GM19397 (cell line): Measurements from ENCODE around the gene EME2.
"Not testable (repeated sequence)": the region's sequence is repeated elsewhere in the genome, so short reads cannot be mapped to it uniquely, and the experiment has no call there.

ENCODE experiments used
- ATAC-seq: cut with Tn5 transposase; IDR thresholded peaks from one replicate; pipeline ENCODE4 v1.9.1; 2021; ENCODE audit warnings: mild to moderate bottlenecking, moderate library complexity; ENCODE audit not compliant: unreplicated experiment

EME2 gene

DNA sequence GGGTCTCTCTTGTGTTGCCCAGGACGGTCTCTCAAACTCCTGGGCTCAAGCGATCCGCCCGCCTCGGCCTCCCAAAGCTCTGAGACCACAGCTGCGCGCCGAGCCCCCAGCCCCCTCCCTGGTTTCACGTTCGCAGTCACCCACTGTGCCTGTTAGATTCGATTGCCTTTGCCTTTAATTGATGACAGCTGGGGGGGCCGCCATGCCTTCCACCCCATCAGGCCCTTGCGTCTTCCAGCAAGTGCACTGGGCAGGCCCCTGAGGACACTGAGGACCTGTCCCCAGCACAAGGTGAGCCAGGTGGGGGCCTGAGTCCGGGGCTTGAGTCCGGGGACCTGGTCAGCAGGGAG lies 17.6 kb downstream of the EME2 start:
- ATAC-seq = no peak

DNA sequence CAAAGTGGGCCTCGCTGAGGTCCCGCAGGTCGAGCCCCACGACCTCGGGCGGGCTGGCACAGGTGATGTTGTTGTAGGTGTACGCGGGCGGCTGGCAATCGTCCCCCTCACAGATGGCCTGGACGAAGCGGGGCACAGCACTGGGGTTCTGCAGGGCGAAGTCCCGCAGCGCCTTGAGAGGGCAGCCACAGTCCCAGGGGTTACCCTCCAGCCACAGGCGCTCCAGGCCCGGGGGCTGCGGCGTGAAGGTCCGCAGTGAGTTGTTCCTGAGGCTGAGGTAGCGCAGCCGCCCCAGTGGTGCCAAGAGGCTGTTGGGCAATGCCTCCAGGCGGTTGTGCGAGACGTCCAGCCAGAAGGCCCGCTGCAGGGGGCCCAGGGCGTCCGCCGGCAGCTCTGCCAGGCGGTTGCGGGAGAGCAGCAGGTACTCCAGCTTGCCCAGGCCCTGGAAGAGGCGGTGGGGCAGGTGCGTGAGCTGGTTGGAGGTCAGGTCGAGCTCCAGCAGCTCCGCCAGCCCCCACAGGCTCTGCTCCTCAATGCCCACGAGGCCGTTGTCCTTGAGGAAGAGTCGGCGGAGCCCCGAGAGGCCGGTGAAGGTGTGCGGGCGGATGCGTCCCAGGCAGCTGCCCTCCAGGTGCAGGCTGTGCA lies 18.1 kb downstream of the EME2 start:
- no peak for ATAC-seq

GRCh38 chr16:1791256-1791942 lies 18.8 kb downstream of the EME2 start:
- no peak for ATAC-seq

GRCh38 chr16:1791943-1792812 lies 19.6 kb downstream of the EME2 start:
- no peak for ATAC-seq

DNA sequence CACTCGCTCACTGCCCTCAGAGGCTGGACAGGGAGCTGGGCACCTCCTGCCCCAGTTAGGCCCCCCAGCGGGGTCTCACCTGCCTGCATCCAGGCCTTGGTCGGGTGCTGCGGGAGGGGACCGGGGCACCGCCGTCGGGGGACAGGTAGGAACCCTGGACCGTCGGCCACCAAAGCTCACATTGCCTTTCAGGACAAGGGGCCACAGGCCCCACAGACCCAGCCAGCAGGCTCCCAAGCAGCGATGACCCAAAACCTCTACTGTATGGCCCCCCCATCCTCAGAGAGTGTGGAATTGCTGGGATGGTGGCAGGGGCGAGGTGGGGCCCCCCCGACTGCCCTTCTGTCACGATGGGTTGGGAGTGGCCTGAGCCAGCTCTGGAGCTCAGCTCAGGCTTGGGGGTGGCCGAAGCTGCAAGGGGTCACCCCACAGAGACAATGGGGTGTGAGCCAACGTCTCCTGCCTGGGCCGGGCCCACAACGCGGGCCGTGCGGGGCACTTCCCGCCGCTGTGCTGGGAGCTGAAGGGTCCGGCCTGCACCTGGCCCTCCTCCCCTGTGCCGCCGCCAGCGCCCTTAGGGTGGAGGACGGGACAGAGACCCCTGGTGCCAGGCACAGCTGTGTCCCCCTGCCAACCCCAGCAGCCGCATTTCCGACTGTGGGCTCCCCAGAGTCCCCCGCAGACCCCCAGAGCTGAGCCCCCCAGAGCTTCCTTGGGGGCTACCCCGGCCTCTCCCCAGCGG lies 20.4 kb downstream of the EME2 start:
- no peak for ATAC-seq

GRCh38 chr16:1793578-1794220 lies 21.1 kb downstream of the EME2 start, which contains the start of gene IGFALS:
Gene IGFALS (minus strand): TSS chr16:1793705. CDS start chr16:1793652, 53 bp downstream.
- no peak for ATAC-seq

- no peak for ATAC-seq
These were observed 21.7 kb downstream of the EME2 start for GRCh38 chr16:1794221-1794871.

DNA sequence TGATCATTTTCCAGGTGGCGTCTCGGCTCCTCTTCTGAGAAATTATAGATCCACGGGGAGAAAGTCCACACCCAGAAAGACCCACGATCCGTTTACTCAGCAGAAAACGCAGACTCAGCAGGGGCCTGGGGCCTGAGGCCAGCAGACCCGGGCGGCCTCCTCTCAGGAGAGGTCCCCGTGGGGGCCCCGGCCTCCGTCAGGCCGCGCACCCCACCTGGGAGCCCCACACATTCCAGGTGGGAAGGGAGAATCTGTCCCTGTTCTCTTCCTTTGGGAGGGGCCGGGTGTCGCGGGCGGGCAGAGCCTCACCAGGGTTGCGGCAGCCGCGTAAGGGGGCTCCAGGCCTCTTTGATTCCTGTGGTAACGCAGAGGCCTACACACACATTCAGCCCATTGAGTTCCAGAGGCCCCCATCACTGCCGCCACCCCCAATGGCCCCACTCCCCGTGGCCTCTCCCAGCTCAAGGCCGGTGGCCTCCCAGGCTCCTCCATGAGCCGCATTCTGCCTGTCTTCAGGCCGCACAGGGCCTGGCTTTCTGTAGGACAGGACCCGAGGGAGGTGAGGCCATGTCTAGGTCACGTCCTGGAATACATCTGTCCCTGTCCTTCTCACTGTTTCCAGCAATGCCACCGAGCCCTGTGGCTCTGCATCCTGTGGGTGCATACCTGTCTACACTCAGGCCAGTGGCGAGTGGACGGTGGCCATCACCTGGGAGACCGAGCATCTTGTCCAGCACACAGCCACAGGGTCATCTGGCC lies 22.5 kb downstream of the EME2 start:
- ATAC-seq = no peak

DNA sequence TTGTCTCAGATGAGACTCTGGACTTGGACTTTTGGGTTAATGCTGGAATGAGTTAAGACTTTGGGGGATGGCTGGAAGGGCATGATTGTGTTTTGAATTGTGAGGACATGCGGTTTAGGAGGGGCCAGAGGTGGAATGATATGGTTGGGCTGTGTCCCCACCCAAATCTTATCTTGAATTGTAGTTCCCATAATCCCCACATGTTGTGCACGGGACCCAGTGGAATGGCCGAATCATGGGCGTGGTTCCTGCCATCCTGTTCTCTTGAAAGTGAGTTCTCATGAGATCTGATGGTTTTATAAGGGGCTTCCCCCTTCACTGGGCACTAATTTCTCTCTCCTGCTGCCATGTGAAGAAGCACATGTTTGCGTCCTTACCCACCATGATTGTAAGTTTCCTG lies 26.7 kb downstream of the EME2 start:
- ATAC-seq = not testable (repeated sequence)

DNA sequence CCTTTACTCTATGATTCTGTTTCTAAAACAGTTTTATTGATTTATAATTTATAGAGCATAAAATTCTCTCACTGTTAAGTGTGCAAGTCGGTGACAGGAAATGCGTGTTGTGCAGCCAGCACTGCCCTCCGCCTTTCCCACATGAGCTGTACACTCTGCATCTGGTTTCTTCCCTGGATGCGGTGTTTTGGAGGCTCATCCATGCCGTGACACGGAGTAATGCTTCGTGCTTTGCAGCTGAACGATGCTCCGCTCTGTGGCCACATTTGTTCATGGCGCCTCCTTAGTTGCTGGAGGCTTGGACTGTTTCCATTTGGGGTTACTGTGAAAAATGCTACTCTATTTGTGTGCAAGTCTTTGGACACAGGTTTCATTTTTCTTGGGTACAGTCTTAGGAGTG lies 28.1 kb downstream of the EME2 start:
- ATAC-seq = no peak

DNA sequence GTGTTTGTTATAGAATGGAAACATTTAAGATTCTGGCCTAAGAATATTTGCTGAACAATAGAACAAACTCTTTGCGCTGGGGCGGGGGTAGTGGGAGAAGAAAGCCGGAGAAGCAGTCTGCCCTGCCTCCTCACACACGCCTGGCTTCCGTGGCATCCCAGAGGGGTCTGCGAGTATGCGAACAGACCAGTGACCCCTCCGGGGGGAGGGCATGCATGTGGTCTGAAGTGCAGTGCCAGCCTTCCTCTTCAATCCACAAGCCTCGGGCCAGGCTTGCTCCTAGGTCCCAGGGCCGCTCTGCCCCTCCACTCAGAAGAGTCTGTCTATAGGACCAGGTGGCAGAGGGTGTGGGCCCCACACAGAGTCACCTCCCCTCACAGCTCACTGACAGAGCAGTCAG lies 35.0 kb downstream of the EME2 start:
- ATAC-seq = no peak

- no peak for ATAC-seq
These were observed 36.1 kb downstream of the EME2 start for GRCh38 chr16:1808691-1809090.

- ATAC-seq = no peak
These were observed 36.7 kb downstream of the EME2 start for GRCh38 chr16:1809281-1809801.

- no peak for ATAC-seq
These were observed 37.5 kb downstream of the EME2 start for GRCh38 chr16:1810106-1810505.

- no peak for ATAC-seq
These were observed 37.9 kb downstream of the EME2 start for GRCh38 chr16:1810536-1810935.

- ATAC-seq = no peak
These were observed 40.1 kb downstream of the EME2 start for GRCh38 chr16:1812732-1813163.

GRCh38 chr16:1815461-1815860 lies 42.9 kb downstream of the EME2 start:
- ATAC-seq = no peak

DNA sequence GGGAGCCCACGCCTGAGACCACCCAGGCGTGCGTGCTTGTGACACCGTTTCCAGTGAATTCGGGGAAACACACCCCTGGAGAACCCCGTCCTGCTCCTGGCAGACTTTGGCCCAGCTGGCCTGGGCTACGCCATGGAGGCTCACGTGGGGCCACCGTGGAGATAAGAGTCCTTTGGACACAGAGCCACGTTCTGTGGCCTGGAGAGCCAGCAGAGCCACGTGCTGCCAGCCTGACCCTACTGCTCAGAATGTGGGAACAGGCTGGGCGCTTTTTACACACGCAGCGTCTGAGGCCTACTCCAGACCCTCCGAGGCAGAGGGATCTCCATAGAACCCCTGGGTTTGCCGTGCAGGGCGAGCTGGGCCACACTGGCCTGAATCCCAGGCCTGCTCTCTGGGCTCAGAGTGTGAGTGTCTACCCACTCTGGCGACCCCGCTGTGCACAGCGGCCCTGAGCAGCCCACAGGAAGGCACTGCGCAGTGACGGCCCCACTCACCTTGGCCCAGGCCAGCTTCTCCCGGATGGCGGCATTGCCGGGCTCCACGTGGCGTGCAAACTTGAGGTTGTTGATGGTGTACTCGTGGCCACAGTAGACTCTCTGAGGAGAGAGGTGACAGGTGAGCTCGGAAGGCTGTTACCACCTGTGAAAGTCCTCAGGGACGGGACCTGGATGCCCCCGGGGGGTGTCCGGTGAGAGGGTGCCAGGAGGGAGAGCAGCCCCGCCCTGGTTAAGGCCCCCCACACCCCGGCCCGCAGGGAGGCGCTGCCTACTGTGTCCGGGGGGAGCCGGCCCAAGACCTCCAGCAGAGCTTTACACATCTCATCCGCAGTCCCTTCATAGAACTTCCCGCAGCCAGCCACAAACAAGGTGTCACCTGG lies 44.0 kb downstream of the EME2 start:
- no peak for ATAC-seq
